ENCODE data around the gene REPIN1.
A peak's percentile ranks its signal among the peaks of the same experiment; 100 is the strongest.

REPIN1 gene

DNA sequence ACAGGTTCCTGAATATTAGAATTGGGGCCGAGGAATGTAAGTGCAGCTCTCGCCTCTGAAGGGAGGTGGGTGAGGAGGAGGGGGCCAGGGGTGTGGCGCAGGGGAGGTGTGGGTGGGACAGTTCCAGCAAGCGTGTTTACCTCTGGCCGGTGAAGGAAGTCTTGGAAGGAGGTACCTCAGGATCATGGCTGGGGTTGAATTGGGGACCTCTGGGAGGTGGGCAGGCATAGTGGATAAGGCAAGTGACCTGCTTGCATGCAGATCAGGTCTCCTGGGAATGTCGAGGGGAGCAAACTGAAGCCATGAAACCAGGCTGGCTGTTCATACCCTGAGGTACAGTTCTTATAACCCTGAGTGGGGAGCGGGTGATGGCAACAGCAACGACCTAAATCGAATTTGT lies 12.5 kb downstream of the REPIN1 start:
- TF ChIP-seq EZH2phosphoT487 (IDR thresholded peaks at IDR 0.05; ENCODE audit: borderline replicate concordance): no peak
- TF ChIP-seq CTCF (conservative IDR thresholded peaks at IDR 0.05; ENCODE audit: low read length): no peak
- no peaks in the 10 kb centered on the region for H3K9me2 ChIP-seq (replicated peaks; ENCODE audit: low read depth, low read length)
- peaks cover 5% of the 10 kb centered on the region; the same call in 1 of the 2 replicates for H3F3A ChIP-seq (ENCODE audit: low read depth)
- H3K27me3 ChIP-seq (ENCODE audit: insufficient read depth, low read length, poor library complexity, severe bottlenecking): peaks cover 5% of the 10 kb centered on the region
- peak overlapping the region; percentile 96 for H3K4me2 ChIP-seq (ENCODE audit: low read depth, low read length, poor library complexity, severe bottlenecking)
- H3K36me3 ChIP-seq (ENCODE audit: insufficient read depth, low read length): no peaks in the 10 kb centered on the region
- peaks cover 62% of the 10 kb centered on the region for H3K79me2 ChIP-seq (ENCODE audit: insufficient read depth, low read length)
- H3K9me3 ChIP-seq (ENCODE audit: insufficient read depth, low read depth, low read length): no peaks in the 10 kb centered on the region
- peak overlapping the region; percentile 94 for H3K9ac ChIP-seq (ENCODE audit: low read depth, low read length, poor library complexity, severe bottlenecking)
- peaks cover 13% of the 10 kb centered on the region for H4K20me1 ChIP-seq (ENCODE audit: insufficient read depth, low read length, poor library complexity, severe bottlenecking)
- H2AFZ ChIP-seq (ENCODE audit: low read length): no peak overlapping the region
- H3K4me3 ChIP-seq (ENCODE audit: low read length, poor library complexity, severe bottlenecking): peak overlapping the region; percentile 98
- H3K4me1 ChIP-seq (ENCODE audit: insufficient read depth, low read length, poor library complexity, severe bottlenecking): peaks cover 61% of the 10 kb centered on the region

DNA sequence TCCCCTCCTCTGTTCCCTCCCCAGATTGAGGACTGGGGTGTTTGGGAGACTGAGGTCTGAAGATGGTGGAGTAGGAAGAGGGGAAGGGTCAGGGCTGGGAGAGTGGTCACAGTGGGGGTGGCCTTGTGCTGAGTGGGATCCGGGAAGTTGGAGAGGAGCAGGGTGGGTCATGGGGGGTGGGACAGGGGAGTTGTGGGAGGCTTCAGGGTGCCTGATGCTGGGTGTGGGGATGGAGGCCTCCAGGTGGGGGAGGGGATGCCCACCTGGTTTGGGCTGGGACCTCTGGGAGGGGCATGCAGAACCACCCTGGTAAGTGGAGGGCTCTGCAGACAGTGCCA lies 13.1 kb downstream of the REPIN1 start:
- TF ChIP-seq EZH2phosphoT487 (IDR thresholded peaks at IDR 0.05; ENCODE audit: borderline replicate concordance) (no peak), CTCF (conservative IDR thresholded peaks at IDR 0.05; ENCODE audit: low read length) (no peak)
- peaks cover 62% of the 10 kb centered on the region for H3K79me2 ChIP-seq (ENCODE audit: insufficient read depth, low read length)

DNA sequence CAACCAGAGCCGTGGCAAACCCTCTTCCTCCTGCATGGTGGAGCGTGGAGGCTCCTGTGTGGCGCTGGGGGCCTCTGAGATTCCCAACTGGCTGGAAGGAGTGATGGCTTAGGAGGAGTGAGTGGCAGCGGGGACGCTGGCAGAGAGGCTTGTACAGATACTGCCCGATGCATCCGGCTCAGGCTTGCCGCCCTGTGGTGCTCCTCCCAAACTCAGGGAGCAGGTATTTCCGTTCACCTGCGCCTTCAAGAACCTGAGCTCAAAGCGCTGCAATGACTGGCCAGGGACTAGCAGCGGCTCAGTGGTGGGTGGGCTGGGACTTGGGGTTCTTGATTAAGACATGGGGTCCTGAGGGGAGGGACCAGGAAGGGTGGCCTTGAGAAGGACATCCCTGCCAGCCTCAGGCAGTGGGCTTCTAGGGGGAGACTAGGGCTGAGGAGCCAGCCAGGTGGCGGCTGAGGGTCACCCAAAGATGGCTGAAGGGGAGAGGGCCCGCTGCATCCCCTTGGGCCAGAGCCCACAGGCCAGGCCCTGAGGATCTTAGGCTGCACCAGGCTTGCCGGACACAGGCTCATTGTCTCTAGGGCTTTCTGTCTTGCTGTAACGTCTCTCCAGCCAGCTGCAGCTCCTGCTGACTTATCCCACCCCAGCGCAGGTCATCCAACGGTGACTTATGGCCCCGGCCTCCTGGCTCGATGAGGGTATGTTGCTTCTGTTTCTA lies 13.7 kb downstream of the REPIN1 start:
- H3K4me3 ChIP-seq (ENCODE audit: low read length, poor library complexity, severe bottlenecking): no peak overlapping the region
- H3K9me2 ChIP-seq (replicated peaks; ENCODE audit: low read depth, low read length): no peaks in the 10 kb centered on the region
- H2AFZ ChIP-seq (ENCODE audit: low read length): no peak overlapping the region
- TF ChIP-seq CTCF (conservative IDR thresholded peaks at IDR 0.05; ENCODE audit: low read length) (no peak), EZH2phosphoT487 (IDR thresholded peaks at IDR 0.05; ENCODE audit: borderline replicate concordance) (no peak)
- peaks cover 13% of the 10 kb centered on the region for H4K20me1 ChIP-seq (ENCODE audit: insufficient read depth, low read length, poor library complexity, severe bottlenecking)
- H3K4me1 ChIP-seq (ENCODE audit: insufficient read depth, low read length, poor library complexity, severe bottlenecking): peaks cover 53% of the 10 kb centered on the region
- H3K79me2 ChIP-seq (ENCODE audit: insufficient read depth, low read length): peaks cover 59% of the 10 kb centered on the region
- no peaks in the 10 kb centered on the region for H3K9me3 ChIP-seq (ENCODE audit: insufficient read depth, low read depth, low read length)
- no peaks in the 10 kb centered on the region for H3K36me3 ChIP-seq (ENCODE audit: insufficient read depth, low read length)
- peaks cover 5% of the 10 kb centered on the region for H3K27me3 ChIP-seq (ENCODE audit: insufficient read depth, low read length, poor library complexity, severe bottlenecking)
- peak overlapping the region; percentile 26 for H3K9ac ChIP-seq (ENCODE audit: low read depth, low read length, poor library complexity, severe bottlenecking)
- H3K4me2 ChIP-seq (ENCODE audit: low read depth, low read length, poor library complexity, severe bottlenecking): peak overlapping the region; percentile 15
- H3F3A ChIP-seq (ENCODE audit: low read depth): peaks cover 5% of the 10 kb centered on the region; the same call in 1 of the 2 replicates

More for the DNA sequence above, 13.1 kb downstream of the REPIN1 start:
- no peaks in the 10 kb centered on the region for H3K9me3 ChIP-seq (ENCODE audit: insufficient read depth, low read depth, low read length)
- no peak overlapping the region for H2AFZ ChIP-seq (ENCODE audit: low read length)
- no peak overlapping the region for H3K9ac ChIP-seq (ENCODE audit: low read depth, low read length, poor library complexity, severe bottlenecking)
- no peak overlapping the region for H3K4me3 ChIP-seq (ENCODE audit: low read length, poor library complexity, severe bottlenecking)
- peak overlapping the region; percentile 15 for H3K4me2 ChIP-seq (ENCODE audit: low read depth, low read length, poor library complexity, severe bottlenecking)
- peaks cover 13% of the 10 kb centered on the region for H4K20me1 ChIP-seq (ENCODE audit: insufficient read depth, low read length, poor library complexity, severe bottlenecking)
- H3F3A ChIP-seq (ENCODE audit: low read depth): peaks cover 5% of the 10 kb centered on the region; the same call in 1 of the 2 replicates
- H3K4me1 ChIP-seq (ENCODE audit: insufficient read depth, low read length, poor library complexity, severe bottlenecking): peaks cover 56% of the 10 kb centered on the region
- no peaks in the 10 kb centered on the region for H3K36me3 ChIP-seq (ENCODE audit: insufficient read depth, low read length)
- H3K9me2 ChIP-seq (replicated peaks; ENCODE audit: low read depth, low read length): no peaks in the 10 kb centered on the region
- H3K27me3 ChIP-seq (ENCODE audit: insufficient read depth, low read length, poor library complexity, severe bottlenecking): peaks cover 5% of the 10 kb centered on the region

All from Loucy (cell line).